ENCODE measurements around the gene CREB3L1.

Gene CREB3L1

GRCh38 chr11:46338988-46339666 is 61.7 kb downstream of the CREB3L1 start:
- in situ Hi-C loops (cut with MboI; ENCODE audit: low sequenced_read_pairs), result no loop called here

- in situ Hi-C loops (cut with MboI; ENCODE audit: low sequenced_read_pairs), result no loop called here
Observed at GRCh38 chr11:46339816-46340215, 62.4 kb downstream of the CREB3L1 start.

DNA sequence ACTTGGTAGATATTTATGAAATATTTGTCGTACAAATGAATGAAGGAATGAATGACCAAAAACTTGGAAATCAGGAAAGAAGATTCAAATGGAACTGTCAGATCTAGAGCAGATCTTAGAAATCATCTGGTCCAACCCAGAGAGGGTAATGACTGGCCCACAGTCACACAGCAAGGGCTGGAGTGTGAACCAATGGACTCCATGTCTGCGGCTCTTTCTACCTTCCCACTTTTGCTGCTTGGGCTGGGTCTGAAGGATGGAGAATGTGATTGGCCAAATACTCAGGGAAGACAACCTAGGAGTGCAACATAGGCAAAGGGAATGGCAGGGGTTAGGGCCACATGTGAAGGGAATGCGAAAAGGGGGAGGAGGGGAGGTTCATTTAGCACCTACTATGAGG is 64.0 kb downstream of the CREB3L1 start:
- in situ Hi-C loops (cut with MboI; ENCODE audit: low sequenced_read_pairs), result no loop called here

GRCh38 chr11:46342239-46342638 is 64.8 kb downstream of the CREB3L1 start:
- in situ Hi-C loops (cut with MboI; ENCODE audit: low sequenced_read_pairs), result no loop called here

DNA sequence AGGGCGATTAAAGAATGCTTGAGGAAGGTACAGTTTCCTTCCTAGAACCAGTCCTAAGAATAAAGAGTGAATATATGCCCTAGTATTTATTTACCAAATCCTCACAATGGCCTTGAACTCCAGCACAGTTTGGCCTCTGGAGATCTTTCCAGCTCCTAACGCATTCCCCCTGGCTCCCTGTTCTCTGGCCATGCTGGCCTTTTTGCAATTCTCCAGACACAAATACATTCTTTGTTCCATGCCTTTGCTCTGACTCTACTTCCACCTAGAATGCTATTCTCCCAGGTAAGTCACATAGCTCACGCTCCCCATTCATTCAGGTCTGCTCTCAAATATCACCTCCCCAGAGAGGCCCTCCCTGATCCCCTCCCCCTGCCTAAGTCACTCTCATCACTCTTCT is 66.1 kb downstream of the CREB3L1 start:
- in situ Hi-C loops (cut with MboI; ENCODE audit: low sequenced_read_pairs), result no loop called here

DNA sequence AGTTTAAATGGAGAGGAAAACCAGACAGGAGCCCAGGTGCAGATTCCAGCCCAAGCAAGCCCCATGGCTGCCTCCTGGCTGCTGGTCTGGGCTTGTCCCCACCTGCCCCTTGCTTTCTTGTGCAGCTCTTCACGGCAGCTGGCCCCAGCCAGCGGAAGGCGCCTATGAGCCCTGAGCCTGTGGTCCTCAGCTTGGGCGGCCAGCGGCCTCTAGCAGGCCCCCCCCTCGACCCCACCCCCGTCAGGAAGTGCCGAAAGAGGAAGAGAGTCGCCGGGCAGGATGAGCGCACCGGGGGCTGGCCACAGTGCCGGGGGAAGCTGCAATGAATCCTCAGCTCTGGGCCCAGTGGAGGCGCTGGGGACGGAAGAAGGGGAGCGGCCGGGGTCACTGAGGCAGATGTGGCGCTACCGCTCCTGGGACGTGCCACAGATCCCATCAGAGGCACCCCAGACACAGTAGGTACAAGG is 67.7 kb downstream of the CREB3L1 start:
- in situ Hi-C loops (cut with MboI; ENCODE audit: low sequenced_read_pairs), result no loop called here

GRCh38 chr11:46345881-46346484 is 68.5 kb downstream of the CREB3L1 start:
- in situ Hi-C loops (cut with MboI; ENCODE audit: low sequenced_read_pairs), result no loop called here

DNA sequence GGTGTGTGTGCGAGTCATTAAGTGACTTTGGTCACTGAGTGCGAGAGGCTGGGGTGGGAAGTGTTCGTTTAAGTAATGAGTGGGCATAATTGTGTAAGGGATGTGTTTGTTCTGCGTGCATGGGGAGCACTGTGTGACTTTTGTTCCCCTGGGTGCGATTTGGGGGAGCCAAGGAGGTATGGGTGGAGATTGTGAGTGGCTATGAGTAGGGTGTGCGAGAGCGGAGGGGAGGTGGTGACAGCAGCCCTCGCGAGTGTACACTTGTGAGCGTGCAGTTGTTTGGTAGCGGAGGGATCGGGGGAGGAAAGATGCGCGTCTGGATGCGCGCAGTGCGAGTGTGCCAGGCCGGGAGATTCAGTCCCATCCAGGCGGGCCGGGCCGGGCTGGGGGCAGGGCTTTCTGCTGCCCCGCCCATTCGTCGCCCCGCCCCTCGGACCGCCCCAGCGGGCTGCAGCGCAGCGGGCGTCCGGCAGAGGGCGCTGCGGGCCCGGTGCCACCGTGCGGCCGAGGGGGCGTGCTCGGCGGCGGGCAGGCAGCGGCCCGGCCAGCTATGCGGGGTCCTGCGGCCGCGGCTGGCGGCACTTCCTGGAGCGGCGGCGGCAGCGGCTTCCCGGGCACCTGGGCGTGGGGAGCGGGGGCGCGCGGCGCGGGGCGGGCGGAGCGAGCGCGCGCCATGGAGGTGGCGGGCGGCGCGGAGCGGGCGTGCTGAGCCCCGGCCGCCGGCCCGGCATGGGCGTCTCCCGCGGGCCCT is 69.6 kb downstream of the CREB3L1 start, which contains the start of gene DGKZ:
Gene DGKZ (plus strand): TSS at position 578 of the 751 bp plus-strand sequence. CDS start 197 bp downstream, outside the sequence.
- in situ Hi-C loops (cut with MboI; ENCODE audit: low sequenced_read_pairs), result no loop called here

DNA sequence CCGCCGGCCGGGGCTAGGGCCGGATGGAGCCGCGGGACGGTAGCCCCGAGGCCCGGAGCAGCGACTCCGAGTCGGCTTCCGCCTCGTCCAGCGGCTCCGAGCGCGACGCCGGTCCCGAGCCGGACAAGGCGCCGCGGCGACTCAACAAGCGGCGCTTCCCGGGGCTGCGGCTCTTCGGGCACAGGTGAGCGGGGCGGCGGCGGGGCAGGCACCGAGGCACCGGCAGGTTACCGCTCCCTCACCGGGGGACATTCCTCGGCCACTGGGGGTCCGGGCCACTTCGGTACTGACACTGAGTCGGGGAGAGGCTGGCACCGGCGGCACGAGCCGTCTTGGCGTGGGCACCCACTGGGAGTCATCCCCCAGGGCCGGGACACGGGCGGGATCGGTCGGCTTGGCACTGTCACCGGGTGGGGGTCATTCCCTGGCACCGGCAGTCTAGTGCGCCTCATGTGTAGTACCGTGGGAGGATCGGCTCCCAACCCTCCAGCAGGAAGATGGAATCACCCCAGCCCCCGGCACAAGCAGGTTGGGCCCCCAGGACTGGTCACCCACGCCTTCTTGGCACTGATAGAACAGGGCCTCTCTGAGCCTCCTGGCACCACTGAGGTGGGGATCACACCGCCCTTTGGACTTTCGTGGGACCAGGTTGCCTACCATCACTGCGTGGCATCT is 70.3 kb downstream of the CREB3L1 start:
- in situ Hi-C loops (cut with MboI; ENCODE audit: low sequenced_read_pairs), result no loop called here

DNA sequence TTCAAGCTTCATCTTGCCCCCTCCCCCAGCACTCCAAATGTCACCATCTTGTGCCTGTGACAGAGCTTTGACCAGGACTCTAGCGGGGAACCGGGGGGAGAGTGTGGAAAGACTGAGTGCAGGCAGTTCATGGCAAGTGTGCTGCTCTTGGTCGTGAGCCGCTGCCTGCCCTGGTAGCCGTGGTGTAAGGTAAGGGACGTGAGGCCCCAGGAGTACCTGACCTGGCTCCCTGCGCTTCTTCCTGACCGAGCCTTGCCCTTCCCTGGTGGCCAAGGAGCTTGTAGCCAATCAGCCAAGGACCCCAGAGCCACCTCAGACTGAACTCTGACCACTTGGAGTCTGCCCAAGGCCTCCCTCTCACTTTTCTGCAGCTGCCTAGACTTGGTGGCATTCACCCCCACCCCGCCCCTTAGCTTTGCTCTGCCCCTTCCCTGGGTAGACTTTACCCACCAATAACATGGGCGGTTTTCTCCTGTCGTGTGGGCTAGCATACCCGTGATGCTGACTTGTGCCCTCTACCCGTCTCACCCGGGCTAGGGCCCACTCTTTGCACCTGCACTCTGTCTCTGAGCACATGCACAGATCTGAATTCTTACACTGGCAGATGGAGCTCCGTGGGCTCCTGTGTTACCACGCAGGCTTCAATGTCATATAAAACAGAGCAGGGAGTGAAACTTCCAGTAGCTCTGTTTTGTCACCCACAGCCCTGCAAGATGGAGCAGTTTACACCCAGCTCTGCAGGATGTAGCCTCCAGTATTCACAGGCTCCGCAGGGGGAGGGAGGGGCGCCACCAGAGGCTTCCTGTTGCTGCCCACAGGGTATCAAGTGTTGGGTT is 71.3 kb downstream of the CREB3L1 start:
- in situ Hi-C loops (cut with MboI; ENCODE audit: low sequenced_read_pairs), result no loop called here

- in situ Hi-C loops (cut with MboI; ENCODE audit: low sequenced_read_pairs), result no loop called here
Observed at GRCh38 chr11:46350695-46351094, 73.2 kb downstream of the CREB3L1 start.

DNA sequence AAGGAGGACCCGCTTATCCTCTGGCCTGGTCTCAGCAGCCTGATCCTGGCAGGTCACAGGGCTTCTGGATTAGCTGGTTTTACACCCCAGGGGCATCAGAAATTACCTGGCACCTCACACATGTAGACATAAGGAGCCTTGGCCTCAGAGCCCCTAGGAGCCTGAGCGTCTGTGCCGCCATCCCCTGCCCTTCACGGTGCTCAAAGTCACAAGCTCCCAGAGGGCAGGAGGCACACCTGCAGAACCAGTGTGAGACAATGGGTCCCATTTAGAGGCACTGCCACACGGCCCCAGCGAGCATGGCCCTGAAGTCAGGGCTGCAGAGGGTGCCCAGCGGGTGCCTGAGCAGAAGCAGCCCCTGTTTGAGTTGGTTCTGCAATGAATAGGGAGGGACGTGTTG is 73.7 kb downstream of the CREB3L1 start:
- in situ Hi-C loops (cut with MboI; ENCODE audit: low sequenced_read_pairs), result no loop called here

- in situ Hi-C loops (cut with MboI; ENCODE audit: low sequenced_read_pairs), result no loop called here
Observed at GRCh38 chr11:46351606-46352005, 74.1 kb downstream of the CREB3L1 start.

DNA sequence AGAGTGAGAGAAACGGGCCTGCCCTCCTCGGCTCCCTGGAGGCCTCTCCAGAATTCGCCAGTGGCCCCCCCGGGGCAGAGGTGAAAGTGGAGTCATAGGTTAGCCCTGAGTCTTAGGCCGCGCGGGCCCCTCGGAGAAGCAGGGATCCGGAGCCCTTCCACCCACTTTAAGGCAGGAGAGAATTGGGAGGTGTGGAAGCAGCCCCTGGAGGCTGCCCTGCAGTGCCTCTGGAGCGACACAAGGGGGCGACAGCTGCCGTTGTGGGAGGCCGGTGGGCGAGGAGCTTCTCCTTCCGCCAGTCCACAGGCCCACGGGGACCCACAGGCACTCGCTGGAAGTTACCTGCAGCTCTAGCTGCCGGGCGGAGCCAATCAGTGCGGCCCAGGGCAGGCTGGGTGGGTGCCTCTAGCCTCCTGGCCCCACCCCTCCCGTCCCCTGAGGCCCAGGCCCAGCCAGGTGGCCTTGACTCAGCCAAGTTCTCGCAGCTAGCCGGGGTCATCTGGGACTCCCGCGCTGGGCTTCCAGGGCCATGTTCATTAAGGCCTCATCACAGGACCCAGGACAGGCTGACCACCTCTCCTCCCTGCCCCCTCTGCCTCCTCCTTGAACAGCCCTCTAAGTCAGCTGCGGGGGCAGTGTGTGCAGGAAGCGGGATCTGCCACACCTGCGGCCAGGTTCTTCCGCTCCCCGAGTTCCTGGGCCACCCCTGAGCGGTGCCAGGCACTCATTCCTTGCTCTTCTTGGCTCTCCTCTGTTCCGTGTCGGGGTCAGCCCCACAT is 74.8 kb downstream of the CREB3L1 start:
- in situ Hi-C loops (cut with MboI; ENCODE audit: low sequenced_read_pairs), result no loop called here

DNA sequence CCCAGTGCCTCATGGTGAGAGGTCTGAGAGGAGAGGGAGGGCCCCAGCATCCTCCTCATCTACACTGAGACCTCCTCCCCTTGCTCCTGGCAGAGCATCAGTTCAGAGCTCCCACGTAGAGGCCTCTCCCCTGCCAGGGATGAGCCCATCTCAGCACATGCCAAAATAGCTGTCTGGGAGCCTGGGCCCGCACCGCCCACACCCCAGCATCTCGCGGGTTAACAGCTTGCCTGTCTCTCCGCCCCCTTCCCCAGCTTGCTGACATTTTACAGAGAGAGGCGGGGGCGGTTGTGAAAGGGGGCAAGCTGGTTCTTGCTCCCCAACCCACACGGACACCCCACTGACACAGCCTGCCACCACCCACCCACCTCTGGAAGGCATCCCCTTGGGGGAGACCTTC is 76.2 kb downstream of the CREB3L1 start:
- in situ Hi-C loops (cut with MboI; ENCODE audit: low sequenced_read_pairs), result no loop called here

DNA sequence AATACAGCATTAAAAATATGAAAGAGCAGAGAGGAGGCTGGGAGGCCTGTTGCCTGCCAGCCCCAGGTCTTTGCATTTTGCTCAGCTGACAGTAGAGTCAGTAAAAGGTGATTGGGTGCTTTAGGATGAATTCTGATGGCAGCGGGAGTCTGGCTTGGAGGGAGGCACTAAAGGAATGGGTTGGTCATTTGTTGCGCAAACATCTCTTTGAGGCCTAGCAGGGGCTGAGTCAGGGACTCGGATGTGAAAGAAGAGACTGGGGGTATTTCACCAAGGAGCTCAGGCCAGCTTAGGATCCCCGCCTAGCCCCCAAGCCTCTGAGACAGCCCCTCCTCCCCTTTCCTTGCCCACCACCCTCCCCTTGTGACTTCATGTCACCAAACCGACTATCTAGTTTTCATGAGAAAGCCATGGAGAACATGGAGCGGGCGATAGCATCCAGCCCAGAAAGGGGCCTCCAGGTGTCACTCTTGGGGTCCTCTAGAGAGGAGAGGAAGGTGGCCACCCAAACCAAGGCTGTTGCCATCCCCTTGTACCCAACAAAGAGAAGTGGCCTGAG is 79.5 kb downstream of the CREB3L1 start:
- in situ Hi-C loops (cut with MboI; ENCODE audit: low sequenced_read_pairs), result no loop called here

DNA sequence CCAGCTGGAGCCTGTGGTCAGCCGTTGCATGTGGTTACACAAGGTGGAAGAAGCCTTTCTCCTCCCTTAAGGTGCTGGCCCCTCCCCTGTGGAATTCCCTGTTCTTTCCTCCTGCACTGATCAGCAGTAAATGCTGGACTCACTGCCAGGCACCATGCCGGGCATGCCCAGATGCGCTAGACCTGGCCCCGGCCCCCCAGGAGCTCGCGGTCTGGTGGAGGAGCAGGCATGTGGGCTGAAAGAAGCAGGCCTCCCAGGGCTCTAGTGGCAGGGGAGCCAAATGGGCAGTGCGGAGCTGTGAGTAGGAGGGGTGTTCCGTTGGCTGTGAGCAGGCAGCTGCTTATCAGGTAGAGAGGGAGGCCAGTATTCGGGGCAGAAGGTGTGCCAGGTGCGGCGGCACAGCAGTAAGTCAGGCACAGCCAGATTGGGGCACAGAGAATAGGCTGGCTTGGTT is 80.0 kb downstream of the CREB3L1 start:
- in situ Hi-C loops (cut with MboI; ENCODE audit: low sequenced_read_pairs), result no loop called here

GRCh38 chr11:46359953-46360352 is 82.5 kb downstream of the CREB3L1 start:
- in situ Hi-C loops (cut with MboI; ENCODE audit: low sequenced_read_pairs), result no loop called here

DNA sequence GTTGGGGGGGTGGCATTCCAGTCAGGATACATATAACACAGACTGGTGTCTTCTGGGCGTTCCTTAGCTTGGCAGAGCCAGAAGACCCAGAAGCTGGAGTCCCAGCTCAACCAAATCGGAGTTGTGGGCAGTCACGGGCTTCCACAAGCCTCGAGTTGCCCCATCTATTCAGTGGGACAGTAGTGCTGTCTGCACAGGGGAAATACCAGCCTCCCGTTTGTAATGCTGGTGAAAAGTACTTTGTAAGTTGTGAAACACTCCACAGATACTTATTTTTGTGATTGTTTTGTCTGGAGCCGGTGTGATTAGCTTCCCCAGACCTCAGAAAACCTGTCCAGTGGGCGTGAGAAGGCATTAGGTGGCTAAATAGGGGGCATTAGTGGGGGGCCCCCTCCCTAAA is 83.4 kb downstream of the CREB3L1 start:
- in situ Hi-C loops (cut with MboI; ENCODE audit: low sequenced_read_pairs), result no loop called here

Measured in HL-60/S4 treated with retinoic acid at 250 ng/mL for 4 days and 3 days (cell line).